HepG2 (cell line): Measurements from ENCODE around the gene ADAMTS13. TPM values are rescaled to one million over a fixed set of nuclear protein-coding genes. Genes with fewer than 3 reads are reported as not detected.

Experiments
- ATRX ChIP-seq: sonication (generic); formaldehyde crosslinking; IDR thresholded peaks from 2 replicates; pipeline ENCODE4 v1.4.0; 2020; ENCODE audit warnings: missing genetic modification reagents, borderline replicate concordance
- MXI1 ChIP-seq: IDR thresholded peaks from 3 replicates; pipeline ENCODE4 v1.6.1; 2012; ENCODE audit warnings: low read depth, low read length, inconsistent platforms, borderline replicate concordance
- NCOA1 ChIP-seq: sonication (generic); formaldehyde crosslinking; IDR thresholded peaks from 2 replicates; pipeline ENCODE4 v1.9.0; 2021; ENCODE audit warnings: missing genetic modification reagents
- PAWR ChIP-seq: sonication (generic); formaldehyde crosslinking; IDR thresholded peaks from 2 replicates; pipeline ENCODE4 v1.4.0; 2020; ENCODE audit warnings: missing genetic modification reagents, mild to moderate bottlenecking, borderline replicate concordance
- PAXIP1 ChIP-seq: sonication (generic); formaldehyde crosslinking; conservative IDR thresholded peaks from 2 replicates; pipeline ENCODE4 v1.4.0; 2020; ENCODE audit warnings: mild to moderate bottlenecking, missing genetic modification reagents, moderate library complexity
- RCOR2 ChIP-seq: IDR thresholded peaks from 2 replicates; pipeline ENCODE4 v1.6.1; 2016; ENCODE audit warnings: missing biosample characterization, missing genetic modification reagents
- SAP130 ChIP-seq: IDR thresholded peaks from 2 replicates; pipeline ENCODE4 v1.6.1; 2016; ENCODE audit warnings: low read depth
- SMARCC2 ChIP-seq: fragments of 450-650 bp; IDR thresholded peaks from 2 replicates; pipeline ENCODE4 v1.6.1; 2017; ENCODE audit warnings: antibody characterized with exemption, mild to moderate bottlenecking
- SOX5 ChIP-seq: IDR thresholded peaks from 2 replicates; pipeline ENCODE4 v1.6.1; 2016; ENCODE audit warnings: borderline replicate concordance
- TARDBP ChIP-seq: sonication (generic); formaldehyde crosslinking; IDR thresholded peaks from 2 replicates; pipeline ENCODE4 v1.8.0; 2022; ENCODE audit warnings: mild to moderate bottlenecking, missing genetic modification reagents
- TBX2 ChIP-seq: sonication (generic); formaldehyde crosslinking; IDR thresholded peaks from 2 replicates; pipeline ENCODE4 v1.5.0; 2020; ENCODE audit warnings: missing genetic modification reagents, mild to moderate bottlenecking, borderline replicate concordance
- TEAD3 ChIP-seq: optimal IDR thresholded peaks from 2 replicates; pipeline ENCODE3; 2016; ENCODE audit warnings: borderline replicate concordance
- TRIM24 ChIP-seq: sonication (generic); formaldehyde crosslinking; IDR thresholded peaks from 2 replicates; pipeline ENCODE4 v1.8.0; 2022; ENCODE audit warnings: mild to moderate bottlenecking, missing genetic modification reagents
- YEATS2 ChIP-seq: sonication (generic); formaldehyde crosslinking; IDR thresholded peaks from 2 replicates; pipeline ENCODE4 v1.4.0; 2020; ENCODE audit warnings: missing genetic modification reagents, borderline replicate concordance
- ZBTB20 ChIP-seq: sonication (generic); formaldehyde crosslinking; IDR thresholded peaks from 2 replicates; pipeline ENCODE4 v1.8.1; 2023; ENCODE audit warnings: missing genetic modification reagents, low read depth, mild to moderate bottlenecking, borderline replicate concordance
- ZNF431 ChIP-seq: sonication (generic); formaldehyde crosslinking; IDR thresholded peaks from 2 replicates; pipeline ENCODE4 v1.9.0; 2022; ENCODE audit warnings: missing genetic modification reagents, low read depth, mild to moderate bottlenecking, borderline replicate concordance
- ZNF501 ChIP-seq: sonication (generic); formaldehyde crosslinking; IDR thresholded peaks from 2 replicates; pipeline ENCODE4 v1.5.1; 2020; ENCODE audit warnings: mild to moderate bottlenecking, moderate library complexity, missing genetic modification reagents
- ZNF543 ChIP-seq: sonication (generic); formaldehyde crosslinking; IDR thresholded peaks from 2 replicates; pipeline ENCODE4 v1.4.0; 2020; ENCODE audit warnings: mild to moderate bottlenecking, missing genetic modification reagents
- ZNF580 ChIP-seq: IDR thresholded peaks from 2 replicates; pipeline ENCODE4 v1.6.1; 2016; ENCODE audit warnings: low read depth, borderline replicate concordance
- ZNF616 ChIP-seq: sonication (generic); formaldehyde crosslinking; IDR thresholded peaks from 2 replicates; pipeline ENCODE4 v1.5.0; 2020; ENCODE audit warnings: low read depth, mild to moderate bottlenecking, missing genetic modification reagents
- ZNF747 ChIP-seq: sonication (generic); formaldehyde crosslinking; IDR thresholded peaks from 2 replicates; pipeline ENCODE4 v1.8.1; 2023; ENCODE audit warnings: missing genetic modification reagents, mild to moderate bottlenecking, borderline replicate concordance
- polyA plus RNA-seq, 8 experiments: library from polyadenylated mRNA; depleted of rRNA in 3 of 8; stranded (reverse) in 7 of 8; unstranded in 1 of 8; fragments of >200 nt; fragmentation: Illumina TruSeq in 4 of 8; extraction: Trizol in 4 of 8; gene quantifications; 2 replicates each; pipeline versions ENCODE4 v1.2.1 to v1.2.3, GENCODE V29; 2011 to 2016; ENCODE audit warnings: low read depth in 4 of 8, missing spikeins in 1 of 8, mixed read lengths in 1 of 8; ENCODE audit not compliant: insufficient read depth in 1 of 8
- total RNA-seq, 5 experiments: library from RNA; depleted of rRNA; stranded (reverse); fragments of >200 nt; fragmentation: Illumina TruSeq; extraction: Trizol; gene quantifications; 2 replicates each; pipeline ENCODE4 v1.2.3, GENCODE V29; 2016; ENCODE audit warnings: low read depth in 1 of 5
- TF ChIP-seq, protein P1 (sequence below): sonication (generic); formaldehyde crosslinking; IDR thresholded peaks from 2 replicates; pipeline ENCODE4 v1.8.0; 2022; ENCODE audit warnings: missing genetic modification reagents, low read depth, mild to moderate bottlenecking, borderline replicate concordance
- TF ChIP-seq, protein P2 (sequence below): sonication (generic); formaldehyde crosslinking; IDR thresholded peaks from 2 replicates; pipeline ENCODE4 v1.8.0; 2023; ENCODE audit warnings: mild to moderate bottlenecking, missing genetic modification reagents
- TF ChIP-seq, protein P3 (sequence below): IDR thresholded peaks from 2 replicates; pipeline ENCODE4 v1.6.1; 2016; ENCODE audit warnings: control low read depth

Gene ADAMTS13
- total and polyA plus RNA-seq, 2 of the 13 experiments (the other 11 are each of a cell fraction or from before 2014, with no cell fraction given): 0.91 to 4.5 TPM

- TF ChIP-seq YEATS2 (CRISPR knock-in tag) (0 out of 2 replicates have a peak, but pooled peaks have one; percentile 10), ZNF580 (CRISPR knock-in tag) (0 out of 2 replicates have a peak, but pooled peaks have one; percentile 37), ATRX (no peak), ZNF501 (peak; percentile 21; the same call in 1 of the 2 replicates), TARDBP (CRISPR knock-in tag) (no peak), TEAD3 (CRISPR knock-in tag) (peak; percentile 12), TBX2 (CRISPR knock-in tag) (no peak), RCOR2 (CRISPR knock-in tag) (0 out of 2 replicates have a peak, but pooled peaks have one; percentile 24), TRIM24 (CRISPR knock-in tag) (no peak), SOX5 (CRISPR knock-in tag) (peak; percentile 21; the same call in 1 of the 2 replicates), PAXIP1 (peak; percentile 55), PAWR (CRISPR knock-in tag) (no peak), ZNF747 (no peak), NCOA1 (no peak), ZBTB20 (CRISPR knock-in tag) (no peak), ZNF616 (CRISPR knock-in tag) (no peak), SMARCC2 (no peak), ZNF543 (CRISPR knock-in tag) (no peak), SAP130 (CRISPR knock-in tag) (peak; percentile 50), MXI1 (no peak), ZNF431 (CRISPR knock-in tag) (no peak)
- TF ChIP-seq, protein P1, sequence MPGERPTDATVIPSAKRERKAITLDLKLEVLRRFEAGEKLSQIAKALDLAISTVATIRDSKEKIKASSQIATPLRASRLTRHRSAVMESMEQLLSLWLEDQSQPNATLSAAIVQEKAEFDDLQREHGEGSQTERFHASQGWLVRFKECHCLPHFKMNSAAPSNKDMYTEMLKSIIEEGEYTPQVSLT (CRISPR knock-in tag): no peak
- TF ChIP-seq, protein P2, sequence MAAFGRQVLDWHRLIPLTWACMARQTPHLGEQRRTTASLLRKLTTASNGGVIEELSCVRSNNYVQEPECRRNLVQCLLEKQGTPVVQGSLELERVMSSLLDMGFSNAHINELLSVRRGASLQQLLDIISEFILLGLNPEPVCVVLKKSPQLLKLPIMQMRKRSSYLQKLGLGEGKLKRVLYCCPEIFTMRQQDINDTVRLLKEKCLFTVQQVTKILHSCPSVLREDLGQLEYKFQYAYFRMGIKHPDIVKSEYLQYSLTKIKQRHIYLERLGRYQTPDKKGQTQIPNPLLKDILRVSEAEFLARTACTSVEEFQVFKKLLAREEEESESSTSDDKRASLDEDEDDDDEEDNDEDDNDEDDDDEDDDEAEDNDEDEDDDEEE (CRISPR knock-in tag): no peak
- TF ChIP-seq, protein P3, sequence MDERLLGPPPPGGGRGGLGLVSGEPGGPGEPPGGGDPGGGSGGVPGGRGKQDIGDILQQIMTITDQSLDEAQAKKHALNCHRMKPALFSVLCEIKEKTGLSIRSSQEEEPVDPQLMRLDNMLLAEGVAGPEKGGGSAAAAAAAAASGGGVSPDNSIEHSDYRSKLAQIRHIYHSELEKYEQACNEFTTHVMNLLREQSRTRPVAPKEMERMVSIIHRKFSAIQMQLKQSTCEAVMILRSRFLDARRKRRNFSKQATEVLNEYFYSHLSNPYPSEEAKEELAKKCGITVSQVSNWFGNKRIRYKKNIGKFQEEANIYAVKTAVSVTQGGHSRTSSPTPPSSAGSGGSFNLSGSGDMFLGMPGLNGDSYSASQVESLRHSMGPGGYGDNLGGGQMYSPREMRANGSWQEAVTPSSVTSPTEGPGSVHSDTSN (CRISPR knock-in tag): no peak
Observed at GRCh38 chr9:133477992-133478850, 56.1 kb downstream of the ADAMTS13 start (continued).
